DND-41 (cell line): Measurements from ENCODE around the gene DLG2.

Experiments
- ATAC-seq: fragments of 200-7000 bp; cut with Tn5 transposase; 3 replicates; pipeline ENCODE4 v1.9.1; 2021; ENCODE audit warnings: low read depth; ENCODE audit not compliant: insufficient read depth
- DNase-seq: peaks from one replicate; pipeline ENCODE4 v3.0.0-alpha.2; 2020
- H2AFZ ChIP-seq: 2 replicates; pipeline ENCODE4 v1.6.0; 2012; ENCODE audit warnings: low read depth, low read length
- H3K27ac ChIP-seq: 2 replicates; pipeline ENCODE4 v1.5.1; 2012; ENCODE audit warnings: low read length, inconsistent platforms
- H3K27me3 ChIP-seq: fragments of 200-600 bp; sonication (generic); 2 replicates; pipeline ENCODE4 v1.6.0; 2012; ENCODE audit warnings: low read length, mild to moderate bottlenecking, inconsistent platforms; ENCODE audit not compliant: insufficient read depth, poor library complexity
- H3K36me3 ChIP-seq: 2 replicates; pipeline ENCODE4 v1.5.1; 2012; ENCODE audit warnings: low read length, inconsistent platforms; ENCODE audit not compliant: insufficient read depth
- H3K4me1 ChIP-seq: 2 replicates; pipeline ENCODE4 v1.5.1; 2012; ENCODE audit warnings: mild to moderate bottlenecking, low read length; ENCODE audit not compliant: insufficient read depth
- H3K4me2 ChIP-seq: 2 replicates; pipeline ENCODE4 v1.6.0; 2012; ENCODE audit warnings: mild to moderate bottlenecking, moderate library complexity, low read length, inconsistent platforms; ENCODE audit not compliant: insufficient read depth
- H3K4me3 ChIP-seq, 2 experiments: fragments of 200-600 bp in 1 of 2; shearing (Covaris generic) in 1 of 2; 2 replicates each; pipeline ENCODE4 v1.5.1; 2012 to 2016; ENCODE audit warnings: inconsistent platforms in 2 of 2, low read length in 2 of 2, mild to moderate bottlenecking in 2 of 2, low read depth in 1 of 2, moderate library complexity in 1 of 2
- H3K79me2 ChIP-seq: 2 replicates; pipeline ENCODE4 v1.6.0; 2012; ENCODE audit warnings: low read length, inconsistent platforms; ENCODE audit not compliant: insufficient read depth
- H3K9ac ChIP-seq: 2 replicates; pipeline ENCODE4 v1.6.0; 2012; ENCODE audit warnings: low read depth, mild to moderate bottlenecking, inconsistent platforms, low read length, moderate library complexity
- H3K9me3 ChIP-seq: 2 replicates; pipeline ENCODE4 v1.5.1; 2012; ENCODE audit warnings: low read length, moderate library complexity, mild to moderate bottlenecking, inconsistent platforms; ENCODE audit not compliant: insufficient read depth, severe bottlenecking
- H4K20me1 ChIP-seq: 2 replicates; pipeline ENCODE4 v1.6.0; 2012; ENCODE audit warnings: low read length; ENCODE audit not compliant: insufficient read depth
- CTCF ChIP-seq: IDR thresholded peaks from 2 replicates; pipeline ENCODE4 v1.5.1; 2012; ENCODE audit warnings: borderline replicate concordance, low read length, moderate library complexity, mild to moderate bottlenecking; ENCODE audit not compliant: poor library complexity, severe bottlenecking; ENCODE audit errors: extremely low read depth
- EZH2 ChIP-seq: IDR thresholded peaks from 3 replicates; pipeline ENCODE4 v1.6.1; 2012; ENCODE audit warnings: borderline replicate concordance, low read depth, mild to moderate bottlenecking, moderate library complexity, low read length, inconsistent platforms; ENCODE audit not compliant: severe bottlenecking

Gene DLG2

DNA sequence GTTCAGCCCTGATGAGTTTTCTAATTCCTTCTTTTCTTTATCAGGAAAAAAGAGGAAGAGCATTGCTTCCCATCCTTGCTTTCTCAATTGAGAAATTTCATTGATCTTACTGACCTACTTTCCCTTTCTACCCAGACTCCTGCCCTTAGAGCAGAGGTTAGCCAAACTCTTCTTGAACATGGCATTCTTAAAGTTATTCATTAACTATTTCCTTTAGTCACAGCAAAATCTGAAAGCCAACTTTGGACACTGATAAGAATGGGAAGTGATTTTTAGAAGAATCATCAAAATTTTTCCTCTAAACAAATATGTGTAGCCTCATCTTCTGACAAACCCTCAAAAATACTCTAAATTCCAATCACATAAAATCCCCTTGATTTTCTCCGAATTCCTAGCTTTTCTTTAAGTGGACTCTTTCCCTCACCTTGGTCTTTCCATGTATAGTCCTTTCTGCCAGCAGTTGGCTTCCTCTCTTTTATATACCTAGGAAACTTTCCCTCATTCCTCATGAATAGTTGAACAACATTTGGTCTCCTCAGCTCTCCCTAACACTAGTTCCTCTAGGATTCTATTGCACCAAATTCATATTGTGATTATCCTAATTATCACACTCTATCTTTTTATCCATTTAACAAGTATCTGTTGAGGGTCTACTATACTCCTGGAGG lies 1774.2 kb downstream of the DLG2 start:
- Histone ChIP-seq H3K9ac (no peak overlapping the region), H3K27ac (no peak overlapping the region), H3K9me3 (no peaks in the 10 kb centered on the region), H3K79me2 (no peaks in the 10 kb centered on the region), H4K20me1 (no peaks in the 10 kb centered on the region), H3K4me1 (no peaks in the 10 kb centered on the region), H2AFZ (no peak overlapping the region), H3K27me3 (no peaks in the 10 kb centered on the region), H3K4me3 (no peak overlapping the region), H3K4me2 (no peak overlapping the region), H3K36me3 (no peaks in the 10 kb centered on the region)
- TF ChIP-seq CTCF (no peak), EZH2 (no peak)
- ATAC-seq (no peak), DNase-seq (no peak)

DNA sequence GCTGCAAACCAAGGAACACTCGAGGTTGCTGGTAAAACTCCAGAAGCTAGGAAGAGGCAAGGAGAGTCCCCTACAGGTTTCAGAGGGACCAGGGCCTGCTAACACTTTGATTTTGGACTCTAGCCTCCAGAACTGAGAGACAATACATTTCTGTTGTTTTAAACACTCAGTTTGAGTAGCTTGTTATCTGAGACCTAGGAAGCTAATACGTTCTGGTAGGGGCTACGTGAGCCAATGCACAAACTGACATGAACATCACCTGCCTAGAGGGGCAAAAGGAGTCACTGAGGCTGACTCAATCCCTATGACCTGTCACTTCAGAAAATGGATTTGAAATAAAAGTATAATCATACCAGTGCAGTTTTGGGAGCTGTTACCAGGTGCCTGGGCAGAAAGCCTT lies 1775.1 kb downstream of the DLG2 start:
- H3K4me2 ChIP-seq = no peak overlapping the region
- no peak overlapping the region for H3K4me3 ChIP-seq
- TF ChIP-seq CTCF (no peak), EZH2 (no peak)
- ATAC-seq (no peak), DNase-seq (no peak)
- H3K36me3 ChIP-seq = no peaks in the 10 kb centered on the region
- H3K79me2 ChIP-seq = no peaks in the 10 kb centered on the region
- no peak overlapping the region for H3K27ac ChIP-seq
- H4K20me1 ChIP-seq = no peaks in the 10 kb centered on the region
- no peak overlapping the region for H2AFZ ChIP-seq
- no peaks in the 10 kb centered on the region for H3K27me3 ChIP-seq
- H3K9ac ChIP-seq = no peak overlapping the region
- no peaks in the 10 kb centered on the region for H3K9me3 ChIP-seq
- H3K4me1 ChIP-seq = no peaks in the 10 kb centered on the region

DNA sequence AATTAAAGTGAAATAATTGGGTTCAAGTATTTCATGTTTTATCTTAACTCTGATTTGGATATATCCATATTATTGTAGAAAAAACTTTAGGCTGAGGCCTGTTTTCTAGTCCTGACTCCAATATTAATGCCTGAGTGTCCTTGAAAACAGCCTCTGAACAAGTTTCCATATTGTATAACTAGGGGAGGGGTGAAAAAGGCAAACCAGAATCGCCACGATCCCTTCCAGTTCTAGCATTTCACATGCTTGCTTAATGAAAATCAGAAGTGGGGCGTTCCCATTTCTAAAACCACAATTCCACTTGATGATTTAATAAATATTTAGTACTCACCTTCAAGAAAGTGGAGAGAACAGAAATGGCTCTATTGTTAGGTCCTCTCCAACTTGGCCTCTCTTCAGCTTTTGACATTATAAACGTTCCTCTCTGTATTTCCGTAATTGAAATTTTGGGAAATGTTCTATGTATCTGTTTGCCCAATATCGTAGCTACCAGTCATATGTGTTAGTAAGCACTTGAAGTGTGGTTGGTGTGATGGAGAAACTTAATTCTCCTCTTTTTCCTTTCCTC lies 1779.6 kb downstream of the DLG2 start:
- no peaks in the 10 kb centered on the region for H3K4me1 ChIP-seq
- no peaks in the 10 kb centered on the region for H3K79me2 ChIP-seq
- H3K27ac ChIP-seq = no peak overlapping the region
- no peak overlapping the region for H2AFZ ChIP-seq
- no peaks in the 10 kb centered on the region for H3K9me3 ChIP-seq
- no peak overlapping the region for H3K9ac ChIP-seq
- DNase-seq (no peak), ATAC-seq (no peak)
- H3K36me3 ChIP-seq = no peaks in the 10 kb centered on the region
- no peak overlapping the region for H3K4me3 ChIP-seq
- no peak overlapping the region for H3K4me2 ChIP-seq
- no peaks in the 10 kb centered on the region for H4K20me1 ChIP-seq
- TF ChIP-seq CTCF = no peak
- no peak for TF ChIP-seq EZH2
- H3K27me3 ChIP-seq = no peaks in the 10 kb centered on the region

DNA sequence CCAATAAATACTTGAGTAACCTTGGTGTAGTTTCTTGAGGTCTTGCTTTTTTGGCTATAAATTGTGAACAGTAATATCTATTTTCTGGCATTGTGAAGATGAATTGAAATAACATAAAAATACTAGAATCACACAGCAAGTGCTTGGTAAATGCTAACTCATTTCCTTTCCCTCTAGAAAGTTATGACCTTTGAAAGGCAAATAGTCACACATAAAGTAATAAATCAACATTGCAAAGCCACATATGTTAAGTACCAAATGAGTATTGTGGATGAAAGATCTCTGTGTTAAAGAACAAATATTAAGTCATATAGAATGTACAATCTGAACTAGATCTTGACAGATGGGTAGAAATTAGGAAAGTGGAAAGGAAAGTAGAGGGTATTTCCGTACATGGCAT lies 1781.3 kb downstream of the DLG2 start:
- Histone ChIP-seq H3K9ac (no peak overlapping the region), H3K79me2 (no peaks in the 10 kb centered on the region), H2AFZ (no peak overlapping the region), H3K36me3 (no peaks in the 10 kb centered on the region), H3K4me3 (no peak overlapping the region), H4K20me1 (no peaks in the 10 kb centered on the region), H3K4me2 (no peak overlapping the region), H3K27me3 (no peaks in the 10 kb centered on the region), H3K4me1 (no peaks in the 10 kb centered on the region), H3K27ac (no peak overlapping the region), H3K9me3 (no peaks in the 10 kb centered on the region)
- ATAC-seq (no peak), DNase-seq (no peak)
- no peak for TF ChIP-seq CTCF
- no peak for TF ChIP-seq EZH2
